Measurements from ENCODE around the gene PPP1R14D.

- TF ChIP-seq CTCF (IDR thresholded peaks at IDR 0.05; ENCODE audit: low read length), result no peak
- TF ChIP-seq EZH2 (optimal IDR thresholded peaks at IDR 0.05; ENCODE audit: low read depth, low read length), result no peak
These were observed 39.4 kb downstream of the PPP1R14D start for GRCh38 chr15:40789119-40789518.

All from MM.1S (cell line).